ENCODE measurements around the gene FTO.

The FTO gene

DNA sequence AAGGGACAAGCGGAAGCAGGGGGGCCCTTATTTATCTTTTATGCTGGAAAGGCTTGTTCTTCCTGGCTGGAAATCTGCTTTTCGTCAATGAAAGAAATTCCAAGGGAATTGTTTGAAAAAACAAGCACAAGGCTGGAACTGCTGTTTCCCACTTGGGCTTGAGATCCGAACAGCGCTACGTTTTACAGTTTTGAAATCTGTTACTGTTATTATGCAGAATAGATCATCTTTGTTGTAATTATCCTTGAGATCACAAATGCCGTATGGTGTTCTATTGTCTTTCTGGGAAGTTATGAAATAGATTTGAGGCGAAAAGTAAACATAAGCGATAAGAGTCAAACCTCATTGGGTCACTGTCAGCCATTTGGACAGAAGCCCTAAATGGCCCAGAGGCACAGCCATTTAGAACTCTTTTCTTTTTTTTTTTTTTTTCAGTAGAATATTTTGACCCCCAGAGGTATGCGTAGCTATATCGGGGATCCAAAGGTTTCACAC, 359.4 kb downstream of the FTO start:
- DNase-seq: no peak

DNA sequence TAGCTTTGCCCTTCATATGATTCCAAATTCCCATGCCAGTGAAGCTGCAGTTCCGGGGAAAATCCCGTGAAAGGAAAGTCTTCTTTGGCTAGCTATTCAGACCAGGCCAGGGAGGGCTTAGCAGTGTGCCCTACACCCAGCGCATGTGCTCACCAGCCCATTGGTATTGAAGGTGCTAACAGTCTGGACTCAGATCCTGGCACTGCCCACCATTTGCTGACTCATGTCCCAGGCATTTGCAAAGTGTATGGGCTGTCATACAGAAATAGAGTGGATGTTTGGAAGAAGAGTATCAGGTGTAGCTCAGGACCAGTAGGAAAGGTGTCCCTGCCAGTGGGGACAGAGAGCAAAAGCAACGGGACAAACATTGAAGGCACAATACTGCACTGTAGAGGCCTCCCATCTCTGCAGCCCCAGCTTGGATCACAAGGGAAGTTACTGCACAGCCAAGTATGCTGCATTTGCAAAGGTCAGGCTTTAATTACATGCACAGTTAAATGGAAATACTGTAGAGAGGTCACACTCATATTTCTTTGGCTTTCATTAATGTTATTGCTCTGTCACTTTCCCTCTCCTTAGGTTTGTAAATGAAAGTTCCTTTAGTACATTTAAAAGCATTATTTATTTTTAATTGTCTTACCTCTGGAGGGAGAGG, 362.6 kb downstream of the FTO start:
- no peak for DNase-seq

DNA sequence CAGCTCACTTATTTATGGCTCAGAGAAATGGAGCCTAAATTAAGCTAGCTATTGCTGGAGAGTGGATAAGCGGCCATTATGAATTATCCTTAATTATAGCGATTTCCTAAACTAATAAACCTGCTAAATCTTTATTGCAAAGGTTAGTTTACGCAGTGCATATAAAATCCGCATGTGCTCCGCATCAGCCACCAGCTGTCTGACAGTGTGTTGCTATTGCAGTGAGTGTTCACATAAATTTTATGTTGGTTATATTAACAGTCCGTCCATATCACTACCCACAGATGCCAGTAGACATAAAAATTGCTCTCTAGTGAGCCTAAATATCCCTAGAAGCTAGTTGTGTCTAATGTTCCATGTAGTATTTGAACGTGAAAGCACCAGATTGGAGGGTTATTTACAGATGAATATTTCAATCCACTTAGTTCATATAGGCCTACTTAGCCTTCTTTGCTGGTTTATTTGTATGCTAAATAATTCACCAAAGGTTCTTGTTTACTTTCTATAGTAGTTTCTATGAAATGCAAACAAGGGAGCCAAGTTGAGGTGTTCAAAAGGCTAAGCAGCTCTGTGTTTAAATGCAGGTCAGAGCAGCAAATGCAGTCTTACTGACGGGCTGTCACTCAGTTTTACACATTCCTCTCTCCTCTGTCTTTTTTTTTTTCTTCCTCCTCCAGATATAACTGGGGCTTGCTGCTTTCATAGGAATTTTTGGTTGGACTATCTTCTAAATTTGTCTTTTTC, 363.5 kb downstream of the FTO start:
- no peak for DNase-seq

DNA sequence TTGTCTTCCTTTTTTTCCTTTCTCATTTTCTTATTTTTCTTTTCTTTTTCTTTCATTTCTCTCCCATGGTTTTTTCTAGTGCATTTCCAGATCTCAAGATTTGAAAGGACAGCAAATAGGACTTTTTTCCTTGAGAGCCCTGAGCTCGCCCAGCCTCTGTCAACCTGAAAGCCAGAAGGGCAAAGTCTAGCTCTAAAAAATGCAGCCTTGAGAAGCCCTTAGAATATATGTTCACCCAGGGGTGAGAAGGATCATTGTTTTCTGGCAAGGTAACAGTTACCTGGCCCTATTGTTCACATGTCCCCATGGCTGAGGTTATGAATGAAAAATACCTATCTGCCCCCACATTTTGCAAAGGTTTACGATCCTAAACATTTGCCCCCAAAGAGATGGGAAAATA, 364.3 kb downstream of the FTO start:
- no peak for DNase-seq

DNA sequence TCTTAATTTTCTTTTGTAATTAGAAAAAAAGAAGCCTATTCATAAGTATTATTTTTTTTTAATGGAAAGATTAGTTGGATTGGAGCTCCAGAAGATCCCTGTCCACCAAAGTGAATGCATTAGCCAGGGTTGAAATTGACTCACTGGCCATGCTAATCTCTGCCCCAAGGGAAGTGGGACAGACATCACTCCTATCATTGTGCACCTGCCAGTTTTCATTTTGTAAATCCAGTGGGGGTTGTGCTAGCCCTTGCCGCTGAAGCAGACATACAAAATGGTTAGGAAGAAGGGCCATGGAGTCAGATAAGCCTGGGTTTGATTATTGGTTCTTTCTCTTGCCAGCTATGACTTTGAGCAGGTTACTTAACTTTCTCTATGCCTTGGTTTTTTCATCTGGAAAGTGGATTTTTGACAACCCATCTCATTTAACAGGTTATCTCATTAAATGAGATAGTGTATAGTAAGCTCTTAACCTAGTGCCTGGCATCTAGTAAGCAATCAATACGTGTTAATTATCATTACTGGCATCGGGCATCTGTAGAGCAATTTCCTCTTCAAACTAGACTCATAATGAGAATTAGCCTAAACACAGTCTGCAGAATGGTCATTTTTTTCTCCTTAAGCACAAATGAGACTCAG, 365.8 kb downstream of the FTO start:
- DNase-seq: no peak

DNA sequence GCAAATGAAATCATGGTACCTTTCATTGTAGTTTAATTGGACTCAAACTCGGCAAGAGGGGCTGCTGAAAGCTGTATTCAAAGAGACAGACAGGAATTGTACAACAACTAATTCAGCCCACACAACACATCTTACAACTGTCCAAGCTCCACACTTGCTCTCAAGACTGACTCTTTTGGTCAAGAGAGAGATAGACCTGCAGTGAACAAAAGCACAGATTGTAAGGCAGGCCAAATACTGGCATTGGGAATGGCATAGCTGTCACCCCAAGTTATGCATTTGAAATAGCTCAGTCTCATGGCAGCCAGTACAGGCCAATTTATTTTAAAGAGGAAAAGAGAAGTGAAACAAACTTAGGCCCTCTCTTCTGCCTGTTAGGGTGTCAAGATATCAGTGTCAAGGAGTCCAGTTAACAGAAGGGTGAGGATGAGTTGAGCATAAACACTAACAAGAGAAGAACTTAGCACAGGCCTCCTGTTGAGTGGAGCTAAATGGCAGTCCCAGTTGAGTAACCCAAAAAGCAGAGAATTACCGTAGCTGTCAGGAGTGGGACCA, 366.9 kb downstream of the FTO start:
- DNase-seq: no peak

DNA sequence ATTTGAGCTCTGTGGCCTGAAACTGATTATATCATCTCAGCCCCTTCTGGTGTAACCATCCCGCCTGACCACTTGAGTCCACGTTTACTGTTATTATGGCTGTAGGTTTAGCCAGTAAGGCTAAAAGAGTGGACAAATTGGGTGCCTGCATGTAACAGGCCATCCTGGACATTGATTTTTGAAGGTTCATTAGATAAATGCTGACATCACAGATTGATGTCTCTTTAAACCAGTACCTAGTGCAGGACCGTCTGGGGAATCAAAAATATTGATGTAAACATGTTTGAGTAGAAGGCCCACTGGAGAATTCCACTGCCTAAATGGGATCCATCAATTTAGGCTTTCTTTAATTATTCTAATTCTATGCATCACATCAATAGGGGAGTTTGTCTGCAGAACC, 367.6 kb downstream of the FTO start:
- DNase-seq: no peak

DNA sequence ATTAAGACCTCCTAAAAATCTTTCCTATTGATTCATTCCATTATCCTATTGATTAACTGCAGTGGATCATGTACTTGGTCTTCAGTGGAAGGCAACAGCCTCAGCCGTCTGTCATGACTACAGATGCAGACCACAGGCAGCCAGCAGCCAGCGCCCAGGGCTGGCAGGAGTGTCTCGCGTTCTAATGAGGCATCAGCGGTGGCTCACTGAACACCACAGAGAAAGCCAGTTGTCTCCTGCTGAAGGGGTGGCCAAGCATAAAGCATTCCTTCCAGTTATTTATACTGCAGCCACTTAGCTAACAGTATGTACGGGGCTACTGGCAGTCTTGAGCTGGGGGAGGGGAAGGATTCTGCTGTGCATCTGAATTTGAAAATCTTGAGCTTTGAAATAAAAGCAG, 368.3 kb downstream of the FTO start:
- DNase-seq: no peak

DNA sequence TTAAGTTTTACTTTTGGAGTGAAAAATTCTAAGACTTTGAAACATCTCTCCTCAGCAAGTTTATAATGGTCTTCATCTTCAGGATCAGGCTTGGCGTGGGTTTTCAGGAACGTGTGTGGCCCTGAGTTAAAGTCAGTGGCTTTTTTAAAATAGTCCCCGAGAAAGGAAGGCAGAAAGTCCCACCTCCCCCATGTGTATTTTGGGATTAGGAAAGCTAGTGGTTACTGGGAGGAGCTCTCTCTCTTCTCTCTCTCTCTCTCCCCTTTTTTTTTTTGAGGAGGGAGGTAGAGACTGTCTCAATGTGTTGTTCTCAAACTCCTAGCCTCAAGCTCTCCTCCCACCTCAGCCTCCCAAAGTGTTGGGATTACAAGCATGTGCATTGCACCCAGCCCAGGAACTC, 369.4 kb downstream of the FTO start:
- no peak for DNase-seq

DNA sequence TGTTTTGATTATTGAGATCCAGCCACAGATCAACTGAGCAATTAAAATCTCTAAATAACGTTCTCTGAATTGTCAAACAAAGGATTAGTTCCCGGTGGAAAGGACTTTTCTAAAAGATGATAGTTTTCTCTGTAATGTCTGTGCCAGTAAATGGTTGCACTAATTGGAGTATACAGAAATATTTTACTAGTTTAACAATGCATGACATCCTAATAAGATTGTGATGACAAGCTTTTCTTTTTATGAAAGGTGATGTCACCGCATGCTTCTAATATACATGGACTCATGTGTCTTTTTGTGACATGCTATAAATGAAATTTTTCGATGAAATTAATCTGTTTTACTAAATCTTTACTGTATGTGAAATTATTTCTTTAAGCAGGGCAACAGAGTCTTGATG, 371.5 kb downstream of the FTO start:
- no peak for DNase-seq

DNA sequence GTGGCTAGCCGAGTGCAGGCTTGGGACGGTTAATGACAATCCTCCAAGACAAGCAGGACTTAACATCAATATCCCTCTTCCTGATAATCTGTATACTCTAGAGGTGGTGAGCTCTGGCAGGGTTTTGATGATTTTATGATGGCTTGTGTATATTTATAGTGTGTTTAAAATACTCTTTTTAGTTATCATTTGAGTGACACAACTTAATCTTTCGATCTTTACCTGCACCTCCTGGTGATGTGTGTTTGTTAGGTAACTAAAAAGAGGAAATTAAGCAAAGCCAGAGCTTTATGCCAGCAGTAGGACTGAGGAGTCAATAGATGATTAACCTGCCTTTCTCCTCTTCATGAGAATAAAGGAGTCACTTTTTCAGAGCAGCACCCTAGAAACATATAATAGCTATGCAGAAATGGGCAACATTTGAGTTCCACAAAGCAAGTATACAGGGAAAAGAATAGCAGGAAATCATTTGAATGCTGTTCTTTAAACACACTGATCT, 372.1 kb downstream of the FTO start:
- DNase-seq: no peak

DNA sequence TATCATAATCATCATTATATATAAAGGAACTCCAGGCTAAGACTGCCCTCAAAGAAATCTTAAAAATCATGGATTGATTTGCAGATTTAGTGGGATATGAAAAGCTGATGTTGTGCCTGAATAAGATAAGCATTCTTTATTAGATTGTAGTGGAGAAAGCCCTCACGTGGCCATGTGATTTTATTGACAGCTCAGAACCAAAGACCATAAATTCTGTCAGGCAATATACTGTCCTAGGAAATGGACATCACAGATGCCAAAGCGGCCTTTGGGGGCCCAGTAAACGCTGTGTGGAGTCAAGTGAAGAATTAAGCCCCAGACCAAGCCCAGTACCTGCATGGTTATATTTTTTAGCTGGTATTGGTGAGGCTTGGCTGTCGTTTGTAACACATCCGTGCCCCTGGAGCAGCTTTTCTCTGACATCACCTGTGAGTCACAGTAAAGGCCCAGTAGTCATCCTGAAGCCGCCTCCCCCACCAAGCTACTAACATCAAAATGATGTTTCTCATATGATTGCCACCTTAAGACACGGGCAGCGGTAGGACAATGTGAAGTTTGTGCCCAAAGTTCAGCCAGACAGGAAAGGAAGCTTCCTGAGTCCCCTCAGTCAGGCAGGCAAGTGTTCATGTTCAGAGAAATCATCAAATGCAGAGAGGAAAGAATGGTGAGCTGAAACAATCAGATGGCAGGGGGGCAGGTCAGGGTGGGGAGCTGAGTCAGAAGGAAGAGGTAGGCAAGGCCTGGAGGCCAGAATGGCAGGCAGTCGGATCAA, 373.3 kb downstream of the FTO start:
- no peak for DNase-seq

DNA sequence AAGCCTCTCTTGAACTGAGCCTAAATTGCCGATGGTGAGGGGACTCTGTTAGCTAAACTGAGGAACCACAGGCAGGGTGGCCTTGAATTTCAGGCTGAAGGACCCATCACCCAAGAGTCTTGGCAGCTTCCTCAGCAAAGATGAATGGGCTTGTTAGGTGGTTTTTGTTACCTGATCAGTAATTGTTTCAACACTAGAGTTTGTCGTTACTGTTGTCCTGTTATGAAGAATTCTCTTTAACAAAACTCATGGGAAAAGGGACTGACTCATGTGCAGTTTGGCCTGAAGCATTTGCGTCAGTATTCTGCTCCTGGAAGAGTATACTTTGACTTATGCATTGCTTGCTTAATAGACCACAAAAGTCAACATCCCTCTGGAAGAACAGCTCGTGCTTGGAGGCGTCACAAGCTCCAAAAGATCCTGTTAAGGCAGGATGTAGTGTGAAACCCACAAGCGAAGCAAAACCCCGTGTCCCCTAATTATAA, 376.6 kb downstream of the FTO start:
- no peak for DNase-seq

DNA sequence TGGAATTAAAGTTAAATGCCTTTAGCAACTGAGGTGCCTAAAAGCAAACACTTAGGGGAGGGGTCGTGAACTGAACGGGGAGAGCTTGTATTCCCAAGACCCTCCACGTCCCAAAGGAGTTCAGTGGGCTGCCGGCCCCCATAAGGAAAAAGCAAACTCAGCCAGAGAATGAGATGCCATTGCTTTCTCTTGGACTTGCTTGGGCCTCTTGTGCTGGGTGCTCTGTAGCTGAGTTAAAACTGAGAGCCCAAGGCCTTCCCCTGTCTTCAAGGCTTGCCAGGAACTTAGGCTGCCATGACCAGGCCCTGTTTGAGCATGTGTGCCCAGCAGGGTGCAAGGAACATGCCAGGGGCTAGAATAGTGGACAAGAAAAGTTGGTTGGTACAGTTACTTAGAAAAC, 382.8 kb downstream of the FTO start:
- no peak for DNase-seq

DNA sequence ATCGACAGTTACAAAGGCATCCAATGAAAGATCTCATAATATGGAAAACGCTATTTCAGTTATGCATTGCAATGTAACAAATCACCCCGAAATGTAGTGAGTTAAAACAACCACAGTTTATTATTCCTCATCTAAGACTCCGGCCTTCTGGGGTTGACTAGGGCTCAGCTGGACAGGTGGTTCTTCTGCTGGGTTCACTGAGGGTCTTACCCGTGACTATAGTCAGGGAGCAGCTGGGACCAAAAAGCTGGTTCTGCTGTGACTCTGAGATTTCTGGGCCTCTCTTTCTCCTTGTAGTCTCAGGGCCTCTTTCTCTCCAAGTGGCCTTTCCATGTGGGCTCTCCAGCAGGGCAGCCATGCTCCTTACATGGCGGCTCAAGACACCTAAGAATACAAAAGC, 386.6 kb downstream of the FTO start:
- no peak for DNase-seq

DNA sequence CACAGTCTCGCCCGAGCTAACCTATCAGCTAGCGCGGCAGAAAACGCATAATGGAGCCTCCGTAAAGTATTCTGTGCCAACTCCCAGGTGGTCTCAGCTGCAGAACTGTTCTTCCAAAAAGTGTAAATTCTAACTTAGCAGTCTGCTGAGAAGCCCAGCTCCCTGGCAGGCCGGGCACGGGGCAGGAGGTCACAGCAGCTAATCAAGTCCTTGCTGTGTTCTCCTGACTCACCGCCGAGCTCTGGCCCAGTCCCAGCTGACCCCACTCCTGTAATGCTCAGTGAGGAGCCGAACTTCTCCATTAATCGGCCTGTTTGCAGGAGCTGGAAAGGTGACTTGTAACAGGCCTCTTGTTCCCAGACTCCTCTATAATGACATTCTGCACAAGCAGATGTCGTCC, 389.3 kb downstream of the FTO start:
- DNase-seq: no peak

DNA sequence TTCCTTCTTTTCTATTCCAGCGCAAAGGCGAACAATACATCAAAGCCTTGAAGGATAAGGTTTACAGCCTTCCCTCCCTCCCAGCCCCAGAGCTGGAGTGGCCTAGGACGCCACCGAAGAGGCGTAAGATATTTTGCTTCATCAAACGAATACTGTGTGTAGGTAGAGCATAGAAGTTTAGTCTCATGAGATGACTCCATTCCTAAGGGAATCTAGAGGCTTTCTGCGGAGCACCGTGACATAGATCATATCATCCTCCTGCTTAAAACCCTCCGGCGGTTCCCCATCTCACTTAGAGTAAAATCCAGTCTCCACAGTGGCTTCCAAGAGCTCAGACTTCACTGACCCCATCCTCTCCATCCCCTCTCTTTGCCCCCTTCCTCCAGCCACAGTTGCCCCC, 390.7 kb downstream of the FTO start:
- DNase-seq: no peak

DNA sequence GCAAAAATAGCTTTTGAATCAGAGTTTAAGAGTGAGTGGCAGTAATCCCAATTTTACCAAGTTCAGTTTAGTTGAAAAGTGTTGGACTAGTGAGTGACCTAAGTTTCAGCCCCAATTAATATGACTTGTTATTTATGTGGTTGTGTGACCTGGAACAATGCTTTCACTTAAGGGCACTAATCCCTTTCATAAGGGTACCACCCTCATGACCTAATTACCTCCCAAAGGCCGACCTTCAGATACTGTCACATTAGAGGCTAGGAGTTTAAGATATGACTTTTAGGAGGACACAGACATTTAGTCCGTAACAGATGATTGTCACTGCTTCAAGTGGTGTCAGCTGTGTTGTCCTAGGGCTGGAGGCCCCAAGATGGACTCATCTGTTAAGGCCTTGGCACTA, 392.7 kb downstream of the FTO start:
- DNase-seq: no peak

DNA sequence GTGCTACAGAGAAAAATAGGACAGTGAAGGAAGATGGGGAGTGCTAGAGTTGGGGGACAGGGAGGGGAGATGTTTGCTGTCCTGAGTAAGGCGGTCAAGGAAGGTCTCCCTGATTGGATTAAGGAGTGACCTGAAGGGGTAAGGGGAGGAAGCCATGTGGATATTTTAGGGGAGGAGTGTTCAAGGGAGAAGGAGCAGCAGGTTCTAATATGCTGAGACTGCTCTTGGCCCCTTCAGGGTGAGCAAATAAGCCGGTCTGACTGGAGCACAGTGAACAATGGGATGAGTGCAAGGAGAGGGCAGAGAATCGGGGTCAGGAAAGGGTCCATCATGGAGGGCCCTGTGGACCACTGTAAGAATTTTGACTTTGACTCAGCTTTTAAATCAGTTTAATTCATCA, 393.8 kb downstream of the FTO start:
- no peak for DNase-seq

DNA sequence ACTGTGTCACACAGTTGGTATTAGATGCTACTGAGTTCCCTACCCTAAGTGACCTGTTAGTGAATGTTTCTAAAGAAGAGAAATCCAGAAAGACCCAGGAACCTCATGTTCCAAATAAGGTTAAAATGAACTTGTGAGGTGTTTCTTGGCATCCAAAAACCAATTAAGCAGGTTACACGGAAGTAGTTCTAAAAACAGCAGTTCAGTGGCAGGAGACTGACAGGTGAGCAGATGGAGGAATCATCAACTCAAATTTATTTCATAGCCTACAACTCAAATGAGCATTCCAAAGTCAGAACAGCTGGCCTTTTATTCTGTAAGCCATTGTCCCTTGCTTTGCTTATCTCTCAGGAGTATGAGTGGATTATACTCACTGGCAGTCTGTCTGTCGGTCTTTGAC, 394.3 kb downstream of the FTO start:
- DNase-seq: no peak

DNA sequence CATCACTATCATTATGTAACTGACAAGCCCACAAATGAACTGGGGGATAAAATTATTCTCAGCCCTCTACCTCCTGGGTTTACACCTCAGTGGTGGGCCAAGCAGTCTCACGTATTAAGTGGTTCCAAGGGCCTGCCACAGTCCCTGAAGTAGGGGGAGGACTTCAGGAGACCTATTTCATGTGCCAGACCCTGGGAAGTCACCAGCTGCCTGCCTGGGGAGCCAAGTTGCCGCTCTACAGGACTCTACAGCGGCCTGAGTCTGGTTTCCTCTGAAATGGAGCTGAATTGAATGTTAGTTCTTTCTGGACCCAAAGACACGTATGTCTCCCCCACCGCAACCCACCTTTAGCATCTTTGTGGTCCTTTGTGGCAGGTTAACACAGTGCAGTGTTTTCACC, 395.7 kb downstream of the FTO start:
- DNase-seq: no peak

DNA sequence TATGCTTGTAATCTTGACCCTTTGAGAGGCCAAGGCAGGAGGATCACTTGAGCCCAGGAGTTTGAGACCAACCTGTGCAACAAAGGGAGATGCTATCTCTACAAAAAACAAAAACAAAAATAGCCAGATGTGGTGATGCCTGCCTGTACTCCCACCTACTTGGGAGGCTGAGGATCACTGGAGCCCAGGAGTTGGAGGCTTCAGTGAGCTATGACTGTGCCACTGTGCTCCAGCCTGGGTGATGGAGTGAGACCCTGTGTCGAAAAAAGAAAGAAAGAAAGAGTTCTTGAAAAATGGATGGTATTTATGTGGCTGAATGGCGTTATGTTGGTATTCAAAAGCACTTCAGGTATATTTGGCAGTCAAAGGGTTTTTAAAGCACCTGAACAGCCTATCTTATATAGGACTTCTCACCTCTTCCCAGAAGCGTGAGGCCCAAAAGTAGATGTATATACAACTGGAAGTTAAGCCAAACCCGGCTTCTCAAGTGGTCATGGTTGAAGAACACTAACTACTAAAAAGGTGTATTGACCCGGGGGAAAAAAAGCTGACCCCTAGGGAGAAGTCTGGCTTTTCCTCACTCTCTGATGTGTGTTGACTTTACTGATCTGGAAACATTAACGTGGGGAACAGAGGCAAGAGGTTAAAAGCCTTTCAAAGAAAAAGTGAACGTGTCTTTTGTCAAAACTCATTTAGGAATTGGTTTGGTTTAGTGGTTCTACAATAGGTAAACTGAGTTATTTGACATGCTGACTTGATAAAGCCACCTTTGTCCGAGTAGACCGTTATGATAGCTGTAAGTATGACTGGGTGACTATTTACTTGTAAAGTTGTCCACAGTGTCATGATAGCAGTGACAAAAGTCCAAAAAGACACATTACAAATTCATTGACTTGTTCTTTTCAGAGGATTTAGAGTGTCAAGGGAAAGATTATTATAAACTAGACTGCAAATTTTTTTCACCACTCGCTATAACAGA, 399.2 kb downstream of the FTO start:
- no peak for DNase-seq
